IgD-negative memory B cell (primary cell): ENCODE measurements around the gene SH2D7. TPM values are rescaled to one million over a fixed set of nuclear protein-coding genes. Genes with fewer than 3 reads are reported as not detected.

Experiments
- H3K27ac Mint-ChIP-seq, 3 donors: one replicate each; pipeline ENCODE4 v1.8.0; 2020 to 2022; ENCODE audit warnings: mild to moderate bottlenecking in 3 of 3, mixed read lengths in 3 of 3, moderate library complexity in 1 of 3
- H3K27me3 Mint-ChIP-seq: one replicate; pipeline ENCODE4 v1.8.0; 2021; ENCODE audit warnings: mixed read lengths
- H3K36me3 Mint-ChIP-seq: one replicate; pipeline ENCODE4 v1.8.0; 2020; ENCODE audit warnings: mild to moderate bottlenecking, mixed read lengths
- H3K4me1 Mint-ChIP-seq, 3 donors: one replicate each; pipeline ENCODE4 v1.8.0; 2020 to 2022; ENCODE audit warnings: mixed read lengths in 3 of 3, mild to moderate bottlenecking in 1 of 3
- H3K4me3 Mint-ChIP-seq, 4 donors: one replicate each; pipeline ENCODE4 v1.8.0; 2020 to 2022; ENCODE audit warnings: mild to moderate bottlenecking in 4 of 4, mixed read lengths in 4 of 4, moderate library complexity in 3 of 4
- H3K9me3 Mint-ChIP-seq, 3 donors: one replicate each; pipeline ENCODE4 v1.8.0; 2020 to 2021; ENCODE audit warnings: mixed read lengths in 3 of 3, mild to moderate bottlenecking in 1 of 3
- polyA plus RNA-seq: library from polyadenylated mRNA; unstranded; fragments of 300-500 nt; fragmentation: Illumina TruSeq; gene quantifications from one replicate; pipeline ENCODE4 v1.2.3, GENCODE V29; 2021

Gene SH2D7
- polyA plus RNA-seq, 1 donor from 2014 or later: not detected

DNA sequence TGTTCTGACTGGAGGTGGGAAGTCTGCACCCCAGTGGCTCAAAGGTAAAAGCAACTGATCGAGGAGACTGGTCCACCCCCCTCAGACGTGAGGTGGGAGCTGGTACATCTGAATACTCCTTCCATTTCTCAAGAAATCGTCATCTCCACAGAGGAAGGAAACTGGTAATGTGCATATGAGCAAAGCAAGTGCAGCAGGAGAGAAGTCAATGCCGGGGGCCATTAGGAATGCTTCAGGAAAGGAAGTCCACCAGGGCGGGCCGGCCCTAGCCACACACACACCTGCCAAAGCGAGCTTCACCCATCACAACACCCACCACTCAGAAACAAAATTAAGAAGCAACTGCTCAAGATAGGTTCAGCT, 23.3 kb upstream of the SH2D7 start:
- Mint-ChIP-seq H3K27me3 (peaks cover 5% of the 10 kb centered on the region), H3K27ac (peak overlapping the region; percentile 26 to 82 (median 60)), H3K36me3 (no peaks in the 10 kb centered on the region), H3K4me1 (peaks cover 28 to 45% (median 43%) of the 10 kb centered on the region in 3 donors), H3K4me3 (peak overlapping the region; percentile 20 to 84 (median 44)), H3K9me3 (no peaks in the 10 kb centered on the region)

DNA sequence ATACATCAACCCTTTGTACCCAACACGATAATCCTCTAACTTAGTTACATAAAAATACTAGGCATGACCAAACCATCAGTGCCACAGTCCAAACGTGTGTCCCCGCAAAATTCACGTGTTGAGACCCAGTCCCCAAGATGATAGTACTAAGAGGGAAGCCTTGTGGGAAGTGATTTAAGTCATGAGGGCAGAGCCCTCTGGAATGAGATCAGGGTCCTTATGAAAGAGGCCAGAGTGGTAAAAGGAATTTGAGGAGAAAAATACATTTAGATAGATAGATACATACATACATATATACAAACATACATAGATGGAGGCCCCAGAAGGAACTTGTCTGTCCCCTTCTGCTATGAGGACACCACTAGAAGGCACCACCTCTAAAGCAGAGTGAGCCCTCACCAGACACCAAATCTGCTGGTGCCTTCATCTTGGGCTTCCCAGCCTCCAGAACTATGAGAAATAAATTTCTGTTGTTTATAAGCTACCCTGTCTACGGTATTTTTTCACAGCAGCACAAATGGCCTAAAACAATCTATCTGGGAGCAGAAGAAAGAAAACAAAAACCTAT, 22.8 kb upstream of the SH2D7 start:
- Mint-ChIP-seq H3K36me3 (no peaks in the 10 kb centered on the region), H3K9me3 (no peaks in the 10 kb centered on the region), H3K27ac (peak overlapping the region in 2 of 3 donors; percentile 55 to 67), H3K4me3 (peak overlapping the region in 3 of 4 donors; percentile 41 to 51 (median 49)), H3K27me3 (peaks cover 5% of the 10 kb centered on the region), H3K4me1 (peaks cover 28 to 45% (median 43%) of the 10 kb centered on the region in 3 donors)

DNA sequence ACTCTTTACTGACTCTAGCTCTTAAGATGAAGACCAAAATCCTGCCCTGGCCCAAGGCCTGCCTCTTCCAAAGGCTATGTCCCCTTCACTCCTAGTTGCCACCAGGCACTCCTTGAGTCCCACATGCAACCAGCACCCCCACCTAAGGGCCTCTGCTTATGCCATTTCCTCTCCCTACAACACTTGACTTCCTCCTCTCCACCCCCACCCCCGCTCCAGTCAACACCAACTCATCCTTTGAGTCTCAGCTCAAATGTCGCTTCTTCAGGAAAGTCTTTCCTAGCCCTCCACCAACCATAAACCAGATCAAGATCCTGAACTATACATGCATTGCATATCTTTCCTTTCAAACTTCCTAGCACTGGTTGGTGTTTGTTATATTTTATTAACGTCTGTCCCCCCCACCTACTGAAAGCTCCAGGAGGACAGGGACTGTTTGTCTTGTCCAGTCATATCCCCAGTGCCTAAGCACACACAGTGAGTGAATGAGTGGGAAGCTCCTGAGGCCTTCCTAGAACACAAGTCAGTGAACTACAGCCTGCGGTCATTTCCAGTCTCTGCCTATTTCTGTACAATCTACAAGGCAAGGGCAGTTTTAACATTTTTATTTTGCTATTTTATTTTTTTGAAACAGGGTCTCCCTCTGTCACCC, 22.2 kb upstream of the SH2D7 start:
- Mint-ChIP-seq H3K4me3 (peak overlapping the region in 2 of 4 donors; percentile 44 to 59), H3K27me3 (peaks cover 5% of the 10 kb centered on the region), H3K9me3 (no peaks in the 10 kb centered on the region), H3K36me3 (no peaks in the 10 kb centered on the region), H3K27ac (peak overlapping the region in 1 of 3 donors; percentile 55), H3K4me1 (peaks cover 28 to 45% (median 43%) of the 10 kb centered on the region in 3 donors)

DNA sequence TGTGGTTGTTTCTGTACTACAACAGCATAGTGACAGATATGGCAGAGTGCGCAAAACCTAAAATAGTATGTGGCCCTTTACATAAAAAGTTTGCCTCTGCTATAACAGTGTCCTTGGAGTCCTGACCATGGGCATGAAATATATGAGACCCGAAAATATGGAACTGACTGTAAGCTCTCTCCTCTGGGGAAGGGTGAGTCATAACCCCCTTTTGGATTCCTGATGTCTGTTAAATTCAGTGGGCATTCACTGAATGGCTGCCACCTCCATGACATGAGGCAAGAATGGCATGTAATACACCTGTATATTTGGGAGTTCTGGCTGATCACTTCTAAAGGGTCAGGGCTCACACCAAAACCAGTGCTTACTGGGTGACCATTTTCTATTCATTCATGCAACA, 21.0 kb upstream of the SH2D7 start:
- no peak overlapping the region for H3K27ac Mint-ChIP-seq
- H3K4me3 Mint-ChIP-seq: no peak overlapping the region
- peaks cover 5% of the 10 kb centered on the region for H3K27me3 Mint-ChIP-seq

DNA sequence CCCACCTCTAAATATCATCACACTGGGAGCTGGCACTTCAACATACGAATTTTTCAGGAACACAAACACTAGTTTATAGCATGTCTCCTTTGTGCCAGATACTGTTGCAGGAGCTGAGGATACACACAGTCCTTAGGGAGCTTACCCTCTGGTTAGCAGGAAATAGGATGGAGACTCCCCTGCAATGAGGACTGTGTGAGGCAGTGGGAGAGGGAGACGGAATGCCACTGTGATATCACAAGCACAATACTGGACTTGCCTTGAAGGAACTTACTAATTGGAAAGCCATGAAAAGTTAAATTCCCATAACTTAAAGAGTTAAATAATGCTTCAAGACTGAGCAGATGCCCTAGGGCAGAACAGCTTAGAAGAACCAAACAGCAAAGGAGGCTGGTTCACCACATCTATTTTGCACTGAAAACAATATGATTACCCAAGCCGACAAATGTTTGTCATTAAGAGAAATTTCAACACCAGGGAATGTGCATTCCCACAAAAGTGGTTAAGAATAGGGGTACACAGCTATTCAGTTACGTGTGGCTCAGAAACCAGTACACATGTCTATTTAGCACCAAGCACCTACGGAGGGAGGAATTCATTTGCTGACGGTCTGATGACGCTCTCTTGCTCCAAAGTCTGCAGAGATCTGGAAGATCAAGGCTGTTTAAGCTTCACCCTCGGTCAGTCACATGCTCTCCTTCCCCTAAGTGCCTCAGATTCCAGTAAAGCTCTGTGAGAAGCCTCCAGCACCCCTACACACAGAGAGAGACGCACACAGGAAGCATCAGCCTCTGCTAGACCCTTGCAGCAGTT, 20.1 kb upstream of the SH2D7 start:
- Mint-ChIP-seq H3K4me1 (peaks cover 24 to 43% (median 41%) of the 10 kb centered on the region in 3 donors), H3K27me3 (peaks cover 4% of the 10 kb centered on the region), H3K9me3 (no peaks in the 10 kb centered on the region), H3K27ac (no peak overlapping the region), H3K4me3 (peak overlapping the region in 1 of 4 donors; percentile 7), H3K36me3 (no peaks in the 10 kb centered on the region)

More for the DNA sequence above, 21.0 kb upstream of the SH2D7 start:
- Mint-ChIP-seq H3K9me3 (no peaks in the 10 kb centered on the region), H3K4me1 (peaks cover 21 to 44% (median 44%) of the 10 kb centered on the region in 3 donors), H3K36me3 (no peaks in the 10 kb centered on the region)

DNA sequence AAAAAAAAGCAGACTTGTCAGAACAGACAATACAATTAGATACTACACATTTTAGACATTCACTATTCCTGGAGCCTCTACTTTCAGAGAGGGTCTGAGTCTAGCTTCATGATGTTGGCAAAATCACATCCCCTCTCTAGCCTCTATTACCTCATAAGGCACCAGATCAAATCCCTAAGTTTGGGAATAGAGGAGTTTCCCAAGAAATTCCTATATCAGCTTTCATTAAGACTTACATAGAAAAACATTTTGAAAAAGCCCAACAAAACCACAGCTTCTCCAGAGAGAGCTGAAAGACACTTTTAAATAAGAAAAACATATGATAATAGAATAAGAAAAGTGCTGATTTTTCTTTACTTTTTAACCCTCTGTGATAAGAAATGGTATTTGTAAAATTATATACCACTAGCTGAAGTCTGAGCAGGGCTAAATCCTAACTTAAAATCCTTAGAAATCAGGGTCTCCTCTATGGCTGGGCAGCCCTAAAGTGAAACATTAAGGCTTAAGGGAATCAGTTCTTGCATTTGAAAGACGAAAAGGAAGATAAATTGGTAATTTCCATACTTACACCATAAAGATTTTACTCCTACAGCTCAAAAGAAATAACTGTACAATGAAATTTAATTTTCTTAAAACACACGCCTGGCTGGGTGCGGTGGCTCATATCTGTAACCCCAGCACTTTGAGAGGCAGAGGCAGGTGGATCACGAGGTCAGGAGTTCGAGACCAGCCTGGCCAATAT, 19.1 kb upstream of the SH2D7 start:
- H3K27ac Mint-ChIP-seq: no peak overlapping the region
- H3K4me1 Mint-ChIP-seq: peaks cover 28 to 41% (median 39%) of the 10 kb centered on the region in 3 donors
- H3K4me3 Mint-ChIP-seq: peak overlapping the region in 1 of 4 donors; percentile 7
- peaks cover 4% of the 10 kb centered on the region for H3K27me3 Mint-ChIP-seq
- H3K36me3 Mint-ChIP-seq: no peaks in the 10 kb centered on the region
- no peaks in the 10 kb centered on the region for H3K9me3 Mint-ChIP-seq

DNA sequence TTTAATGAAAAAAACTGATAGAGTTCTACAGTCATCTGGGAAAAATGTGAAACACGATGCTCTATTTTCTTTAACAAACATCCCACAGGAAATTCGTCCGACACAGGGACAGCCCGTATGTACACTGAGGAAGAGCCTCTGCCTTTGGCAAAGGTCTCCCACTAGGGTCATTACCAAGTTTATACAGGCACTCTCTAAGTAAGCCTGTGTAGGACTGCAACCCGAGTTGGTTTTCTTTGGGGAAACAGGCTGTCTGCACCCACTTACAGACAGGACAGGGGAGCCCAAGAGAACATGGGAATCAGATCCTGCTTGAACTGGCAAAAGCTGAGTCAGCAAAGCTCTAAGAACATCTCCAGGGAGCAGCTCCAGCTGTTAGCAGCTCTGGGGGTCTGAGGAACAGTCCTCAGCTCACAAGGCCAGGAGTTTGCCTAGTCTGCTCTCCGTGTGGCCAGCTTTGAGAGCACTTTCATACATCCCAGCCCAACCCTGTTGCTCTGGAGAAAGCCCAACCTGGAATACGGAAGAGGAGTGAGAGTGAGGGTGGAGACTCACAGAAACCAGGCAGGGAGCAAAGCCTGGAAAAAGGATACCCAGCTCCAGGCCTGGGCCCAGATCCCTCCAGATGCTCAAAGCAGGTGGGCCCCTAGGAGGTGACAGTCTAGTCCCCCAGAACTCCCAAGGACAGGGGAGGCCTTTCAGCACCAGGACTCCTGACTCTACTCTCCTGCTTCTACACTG, 16.7 kb upstream of the SH2D7 start:
- peak overlapping the region; percentile 44 to 98 (median 70) for H3K4me3 Mint-ChIP-seq
- no peaks in the 10 kb centered on the region for H3K36me3 Mint-ChIP-seq
- no peaks in the 10 kb centered on the region for H3K9me3 Mint-ChIP-seq
- peaks cover 7 to 23% (median 18%) of the 10 kb centered on the region in 3 donors for H3K4me1 Mint-ChIP-seq
- no peaks in the 10 kb centered on the region for H3K27me3 Mint-ChIP-seq
- H3K27ac Mint-ChIP-seq: peak overlapping the region in 2 of 3 donors; percentile 63 to 86

DNA sequence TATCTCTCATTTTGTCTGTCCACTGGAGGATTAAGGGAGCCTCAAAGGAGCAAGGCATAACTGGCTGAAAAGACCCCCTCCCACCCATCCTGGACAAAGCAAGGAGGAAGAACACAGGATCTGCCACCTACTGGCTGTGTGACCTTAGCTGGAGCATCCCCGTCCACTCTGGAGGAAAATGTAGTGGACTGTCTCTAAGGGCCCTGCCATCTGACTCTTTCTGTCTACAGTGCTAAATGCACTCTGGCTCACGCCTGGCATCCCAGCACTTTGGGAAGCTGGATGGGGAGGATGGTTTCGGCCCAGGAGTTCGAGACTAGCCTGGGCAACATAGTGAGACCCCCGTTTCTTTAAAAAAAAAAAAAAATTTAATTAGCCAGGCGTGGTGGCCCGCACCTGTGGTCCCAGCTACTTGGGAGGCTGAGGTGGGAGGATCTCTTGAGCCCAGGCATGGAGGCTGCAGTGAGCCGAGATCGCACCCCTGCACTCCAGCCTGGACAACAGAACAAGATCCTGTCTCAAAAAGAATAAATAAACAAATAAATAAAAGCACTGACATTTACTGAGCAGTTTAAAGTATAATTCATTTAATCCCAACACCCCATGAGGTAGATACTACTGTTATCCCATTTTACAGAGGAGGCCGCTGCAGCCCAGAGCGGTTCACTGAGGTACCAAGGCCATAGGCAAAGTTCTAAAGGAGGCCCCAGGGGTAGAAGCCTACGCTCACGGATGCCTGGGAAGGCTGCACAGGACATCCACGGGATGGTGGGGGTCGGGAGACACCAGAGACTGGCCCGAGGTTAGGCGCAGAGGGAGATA, 15.9 kb upstream of the SH2D7 start:
- no peaks in the 10 kb centered on the region for H3K9me3 Mint-ChIP-seq
- H3K4me3 Mint-ChIP-seq: peak overlapping the region; percentile 92 to 98 (median 98)
- peaks cover 7 to 23% (median 18%) of the 10 kb centered on the region in 3 donors for H3K4me1 Mint-ChIP-seq
- no peaks in the 10 kb centered on the region for H3K36me3 Mint-ChIP-seq
- no peaks in the 10 kb centered on the region for H3K27me3 Mint-ChIP-seq
- peak overlapping the region; percentile 53 to 92 (median 71) for H3K27ac Mint-ChIP-seq

DNA sequence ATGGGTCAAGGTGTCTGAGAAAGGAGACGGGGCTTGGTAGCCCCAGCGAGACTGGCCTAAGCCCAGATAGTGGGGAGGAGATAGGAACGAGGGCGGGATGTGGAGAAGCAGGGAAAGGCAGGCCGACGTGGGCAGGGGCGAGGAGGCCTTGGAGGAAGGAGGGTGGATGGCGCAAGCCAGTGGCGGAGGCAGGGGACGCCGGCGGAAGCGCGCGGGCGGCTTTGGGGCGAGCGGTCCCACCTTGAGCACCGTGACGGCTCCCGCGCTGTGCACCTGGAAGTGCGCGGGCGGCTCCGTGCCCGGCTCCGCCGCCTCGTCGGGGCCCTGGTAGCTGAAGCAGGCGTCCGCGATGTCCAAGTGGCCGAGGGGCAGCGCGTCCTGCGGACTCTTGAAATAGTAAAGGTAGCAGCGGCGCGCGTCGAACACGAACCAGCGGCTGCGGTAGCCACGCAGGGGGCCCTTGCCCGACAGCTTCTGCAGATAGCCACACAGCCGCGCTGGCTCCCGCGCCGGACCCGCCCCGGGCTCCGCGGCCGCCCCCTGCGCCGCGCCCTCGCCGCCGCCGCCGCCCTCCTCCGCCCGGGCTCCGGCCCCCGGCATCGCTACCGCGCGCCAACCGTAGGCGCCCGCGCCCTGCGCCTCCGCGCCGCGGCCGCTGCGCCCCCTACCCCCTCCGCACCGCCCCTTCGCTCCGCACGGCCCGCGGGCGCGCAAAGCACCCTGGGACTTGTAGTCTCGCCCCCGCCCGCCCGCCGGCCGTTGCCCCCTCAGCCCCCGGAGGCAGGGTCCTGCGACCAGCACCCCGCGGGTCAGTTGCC, 15.1 kb upstream of the SH2D7 start, which contains the start of gene TBC1D2B:
TSS of gene TBC1D2B (minus strand) at position 659 of the 818 bp plus-strand sequence. CDS start at position 600, 59 bp downstream.
- Mint-ChIP-seq H3K4me1 (peaks cover 9 to 23% (median 18%) of the 10 kb centered on the region in 3 donors), H3K9me3 (no peaks in the 10 kb centered on the region), H3K4me3 (peak within 1 kb of the TSS; percentile 92 to 98 (median 98)), H3K27me3 (no peaks in the 10 kb centered on the region), H3K27ac (peak within 1 kb of the TSS; percentile 76 to 93 (median 88)), H3K36me3 (no peaks in the 10 kb centered on the region)

DNA sequence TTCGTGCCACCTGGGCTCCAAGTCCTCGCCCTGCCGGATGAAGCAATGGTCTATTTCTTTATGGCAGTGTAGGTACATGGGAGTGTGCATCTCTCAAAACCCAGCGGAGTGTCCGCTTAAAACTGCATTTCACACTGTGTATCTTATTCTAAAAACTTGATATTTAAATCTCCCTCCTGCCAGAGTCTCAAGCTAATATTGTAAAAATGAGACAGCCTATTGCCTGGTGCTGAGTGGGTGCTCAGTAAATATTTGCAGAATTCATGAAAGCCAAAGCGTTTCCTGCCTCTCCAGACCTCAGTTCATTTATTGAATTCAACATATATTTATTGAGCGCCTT, 14.5 kb upstream of the SH2D7 start:
- H3K4me3 Mint-ChIP-seq: peak overlapping the region; percentile 83 to 92 (median 88)
- no peaks in the 10 kb centered on the region for H3K36me3 Mint-ChIP-seq
- peak overlapping the region; percentile 76 to 93 (median 88) for H3K27ac Mint-ChIP-seq
- no peaks in the 10 kb centered on the region for H3K27me3 Mint-ChIP-seq
- H3K9me3 Mint-ChIP-seq: no peaks in the 10 kb centered on the region
- H3K4me1 Mint-ChIP-seq: peaks cover 9 to 19% (median 17%) of the 10 kb centered on the region in 3 donors

DNA sequence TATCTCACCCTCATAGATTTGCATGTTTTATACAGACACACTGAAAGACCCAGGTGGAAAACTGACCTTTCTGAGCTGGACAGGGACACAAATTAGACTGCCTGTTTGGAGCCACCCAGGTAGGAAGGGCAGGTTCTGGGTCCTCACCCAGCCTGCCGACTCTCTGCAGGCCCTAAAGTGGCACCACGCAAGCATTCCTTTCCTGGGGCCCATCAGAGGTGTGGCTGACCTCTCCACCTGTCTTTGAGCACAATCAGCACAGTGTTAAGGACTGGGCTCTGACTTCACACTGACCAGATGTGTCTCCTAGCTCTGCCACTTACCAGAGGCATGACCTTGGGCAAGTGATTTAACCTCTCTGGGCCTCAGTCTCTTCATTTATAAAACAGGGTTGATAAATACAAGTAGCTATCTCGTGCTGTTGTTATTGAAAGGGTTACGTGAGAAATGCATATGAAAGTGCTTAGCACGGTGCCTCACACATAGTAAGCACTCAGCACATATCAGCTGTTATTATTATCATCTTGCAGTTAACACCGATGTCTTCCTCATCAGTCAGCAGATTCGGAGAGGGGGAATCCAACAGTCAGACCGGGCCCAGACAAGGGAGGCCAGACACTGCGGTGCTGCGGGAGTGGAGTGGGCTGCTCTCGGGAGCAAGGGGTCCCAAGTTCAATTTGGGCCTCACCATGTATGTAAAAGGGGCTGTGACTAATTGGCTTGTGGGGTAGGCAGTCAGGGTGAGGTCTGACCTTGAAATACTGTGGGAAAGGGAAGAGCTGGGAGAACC, 12.9 kb upstream of the SH2D7 start:
- Mint-ChIP-seq H3K9me3 (no peaks in the 10 kb centered on the region), H3K27me3 (no peaks in the 10 kb centered on the region), H3K4me1 (peaks cover 10 to 16% (median 16%) of the 10 kb centered on the region in 3 donors), H3K4me3 (peak overlapping the region in 1 of 4 donors; percentile 73), H3K36me3 (no peaks in the 10 kb centered on the region), H3K27ac (peak overlapping the region in 1 of 3 donors; percentile 14)

DNA sequence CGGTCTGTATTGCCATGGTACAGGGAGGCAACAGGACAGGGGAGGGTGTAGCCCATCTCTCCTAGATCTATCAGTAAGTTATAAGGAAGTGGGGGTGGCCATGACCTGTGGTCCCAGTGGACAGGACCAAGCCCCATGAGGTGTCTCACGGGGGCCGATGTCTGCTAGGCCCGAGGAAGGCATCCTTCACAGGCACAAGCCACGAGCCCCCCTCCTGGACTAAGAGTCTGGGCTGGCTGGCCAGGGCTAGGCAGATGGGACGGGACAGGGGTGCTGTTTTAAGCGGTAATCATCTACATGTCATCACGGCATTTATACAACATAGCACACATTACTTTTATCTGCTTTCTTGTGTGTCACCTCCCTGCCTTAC, 12.3 kb upstream of the SH2D7 start:
- Mint-ChIP-seq H3K27ac (peak overlapping the region in 1 of 3 donors; percentile 14), H3K36me3 (no peaks in the 10 kb centered on the region), H3K9me3 (no peaks in the 10 kb centered on the region), H3K4me1 (peaks cover 10 to 16% (median 16%) of the 10 kb centered on the region in 3 donors), H3K27me3 (no peaks in the 10 kb centered on the region), H3K4me3 (peak overlapping the region in 1 of 4 donors; percentile 73)
